Coronary artery (tissue), 2 donors: ENCODE data around the gene RBM6.

ENCODE experiments used
- DNase-seq: peaks from one replicate; pipeline ENCODE4 v3.0.0-alpha.2; 2017; ENCODE audit warnings: low spot score
- H3K27ac ChIP-seq, 2 donors: fragments of 200-600 bp; sonication (generic); one replicate each; pipeline ENCODE4 v1.5.1; 2016 to 2019
- H3K4me3 ChIP-seq: fragments of 200-600 bp; sonication (generic); 2 replicates; pipeline ENCODE4 v1.5.1; 2016; ENCODE audit warnings: mild to moderate bottlenecking, moderate library complexity
- CTCF ChIP-seq: fragments of 200-600 bp; sonication (generic); IDR thresholded peaks from one replicate; pipeline ENCODE4 v1.5.1; 2019; ENCODE audit warnings: antibody characterized with exemption

The RBM6 gene

GRCh38 chr3:49924683-49925082 is 15.3 kb upstream of the RBM6 start:
- no peak overlapping the region for H3K4me3 ChIP-seq

GRCh38 chr3:49925485-49925884 is 14.5 kb upstream of the RBM6 start:
- DNase-seq = no peak
- no peak overlapping the region for H3K4me3 ChIP-seq
- TF ChIP-seq CTCF = no peak
- no peak overlapping the region for H3K27ac ChIP-seq

More at GRCh38 chr3:49924683-49925082, 15.3 kb upstream of the RBM6 start:
- no peak for TF ChIP-seq CTCF
- H3K27ac ChIP-seq = no peak overlapping the region
- no peak for DNase-seq

GRCh38 chr3:49926117-49926728 is 13.7 kb upstream of the RBM6 start:
- TF ChIP-seq CTCF = no peak
- DNase-seq = no peak
- Histone ChIP-seq H3K4me3 (no peak overlapping the region), H3K27ac (no peak overlapping the region)

GRCh38 chr3:49927798-49928197 is 12.2 kb upstream of the RBM6 start:
- Histone ChIP-seq H3K4me3 (no peak overlapping the region), H3K27ac (no peak overlapping the region)
- DNase-seq = no peak
- TF ChIP-seq CTCF = no peak

DNA sequence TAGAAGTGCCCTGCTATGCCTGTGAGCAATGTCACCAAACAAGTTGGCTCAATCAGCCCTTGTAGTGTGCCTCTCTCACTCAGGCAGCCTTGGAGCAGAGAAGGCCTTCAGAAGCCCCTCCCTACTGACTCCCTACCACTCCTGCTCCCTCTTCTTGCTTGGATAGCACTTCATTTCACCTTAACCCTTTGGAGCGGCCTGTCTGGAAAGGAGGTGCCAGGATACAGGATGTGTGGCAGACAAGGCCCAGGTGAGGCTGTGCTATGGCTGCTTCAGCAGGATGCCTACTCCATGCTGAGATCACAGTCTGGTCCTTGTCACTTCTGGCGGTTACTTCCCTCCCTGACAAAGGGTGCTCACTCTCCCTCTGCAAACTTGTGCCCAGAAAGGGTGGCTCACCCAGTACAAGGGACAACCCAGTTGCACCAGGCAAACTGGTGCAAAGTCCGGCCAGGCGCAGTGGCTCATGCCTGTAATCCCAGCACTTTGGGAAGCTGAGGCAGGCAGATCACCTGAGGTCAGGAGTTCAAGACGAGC is 11.4 kb upstream of the RBM6 start:
- no peak for DNase-seq
- Histone ChIP-seq H3K4me3 (peak overlapping the region; percentile 87), H3K27ac (no peak overlapping the region)
- TF ChIP-seq CTCF = no peak

DNA sequence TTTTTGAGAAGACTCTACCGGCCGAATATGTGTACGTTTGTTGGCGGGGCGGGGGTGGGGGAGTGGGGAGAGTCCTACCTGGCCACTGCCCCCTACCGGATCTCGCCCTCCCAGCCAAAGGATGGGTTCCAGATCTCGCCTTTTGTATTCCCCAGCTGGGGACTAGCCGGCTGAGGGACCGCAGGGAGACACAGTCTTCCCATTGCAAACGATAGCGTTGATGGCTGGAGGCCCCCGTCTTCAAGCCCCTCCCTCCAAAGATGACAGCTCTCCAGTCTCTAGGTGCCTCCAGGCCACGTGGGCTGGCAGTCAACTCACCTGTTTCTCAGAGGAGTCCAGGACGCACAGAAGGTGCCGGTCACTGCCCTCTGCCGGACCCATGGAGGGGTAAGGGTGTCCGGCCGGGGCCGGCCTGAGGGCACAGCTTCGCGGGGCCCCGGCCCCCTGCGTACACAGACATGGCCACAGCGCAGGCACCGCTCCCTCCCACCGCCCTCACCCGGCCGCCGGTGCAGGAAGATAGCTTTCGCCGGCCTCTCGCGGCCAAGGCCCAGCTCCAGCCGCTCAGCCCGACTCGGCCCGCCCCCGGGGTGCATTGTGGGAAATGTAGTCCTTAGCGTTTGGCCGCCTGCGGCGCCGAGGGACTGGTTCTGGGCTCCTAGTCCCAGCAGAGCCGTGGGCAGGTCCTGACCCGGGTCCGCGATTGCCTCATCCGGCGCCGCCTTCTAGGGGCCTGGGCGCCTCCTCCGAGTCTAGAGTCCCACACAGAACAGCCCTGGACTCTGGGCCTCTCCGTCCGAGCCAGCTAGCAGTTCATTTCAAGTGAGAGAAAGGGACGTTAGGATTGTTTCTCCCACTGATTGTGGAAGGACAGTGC is 10.4 kb upstream of the RBM6 start, which contains the start of gene MON1A:
TSS of gene MON1A (minus strand) at position 521 of the 877 bp plus-strand sequence. CDS start 16,465 bp downstream, outside the sequence.
- no peak for TF ChIP-seq CTCF
- H3K27ac ChIP-seq = peak within 1 kb of the TSS; percentile 76 to 89
- H3K4me3 ChIP-seq = peak within 1 kb of the TSS; percentile 87
- peak; percentile 97 for DNase-seq
